ENCODE measurements around the gene ISYNA1.

ISYNA1 gene

DNA sequence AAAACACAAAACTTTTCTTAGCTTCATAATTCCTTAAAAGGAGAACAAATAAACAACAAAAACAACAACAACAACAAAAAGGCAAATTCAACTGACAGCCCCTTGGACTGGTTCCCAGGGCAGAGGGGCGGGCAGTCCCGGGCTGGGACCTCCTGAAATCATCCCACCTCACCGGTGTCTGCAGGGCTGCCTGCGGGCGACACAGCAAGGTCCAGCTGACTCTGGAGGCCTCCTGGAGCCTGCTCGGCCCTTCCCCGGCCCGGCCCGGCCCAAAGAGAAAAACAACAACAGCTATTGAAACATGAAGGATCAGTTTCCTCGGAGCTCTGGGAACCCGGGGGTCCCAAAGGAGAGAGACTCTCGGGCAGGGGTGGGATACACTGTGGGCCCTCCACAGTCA is 5.0 kb upstream of the ISYNA1 start:
- DNase-seq = no peak

DNA sequence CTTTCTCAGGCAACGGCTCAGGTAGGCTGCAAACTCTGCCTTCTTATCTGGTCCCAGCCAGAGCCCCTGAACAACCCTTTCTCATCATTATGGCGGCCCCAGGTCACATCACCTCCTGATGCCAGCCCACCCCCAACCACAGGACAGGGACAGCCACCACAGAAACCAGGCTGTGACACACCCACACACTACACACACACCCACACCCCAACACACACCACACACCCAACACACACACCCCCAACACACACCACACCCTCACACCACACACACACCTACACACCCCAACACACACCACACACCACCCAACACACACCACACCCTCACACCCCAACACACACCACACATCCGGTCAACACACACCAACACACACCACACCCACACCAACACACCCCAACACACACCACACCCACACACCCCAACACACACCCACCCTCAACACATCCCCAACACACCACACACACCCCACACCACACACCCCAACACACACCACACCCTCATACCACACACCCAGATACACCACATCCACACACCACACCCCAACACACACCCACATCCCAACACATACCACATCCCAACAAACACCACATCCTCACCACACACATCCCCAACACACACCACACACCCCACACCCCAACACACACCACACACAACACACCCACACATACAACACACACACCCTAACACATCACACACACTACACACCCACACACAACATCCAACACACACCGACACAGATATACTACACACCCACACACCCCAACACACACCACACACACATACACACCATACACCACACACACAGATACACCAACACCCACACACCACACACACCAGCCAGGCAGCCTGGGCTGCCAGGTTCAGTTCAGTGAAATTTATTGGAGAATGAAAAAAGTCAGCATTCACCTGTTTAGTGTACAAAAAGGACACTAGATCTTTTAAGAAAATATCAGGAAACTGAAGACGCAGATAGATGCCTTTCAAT is 4.2 kb upstream of the ISYNA1 start:
- no peak for DNase-seq

DNA sequence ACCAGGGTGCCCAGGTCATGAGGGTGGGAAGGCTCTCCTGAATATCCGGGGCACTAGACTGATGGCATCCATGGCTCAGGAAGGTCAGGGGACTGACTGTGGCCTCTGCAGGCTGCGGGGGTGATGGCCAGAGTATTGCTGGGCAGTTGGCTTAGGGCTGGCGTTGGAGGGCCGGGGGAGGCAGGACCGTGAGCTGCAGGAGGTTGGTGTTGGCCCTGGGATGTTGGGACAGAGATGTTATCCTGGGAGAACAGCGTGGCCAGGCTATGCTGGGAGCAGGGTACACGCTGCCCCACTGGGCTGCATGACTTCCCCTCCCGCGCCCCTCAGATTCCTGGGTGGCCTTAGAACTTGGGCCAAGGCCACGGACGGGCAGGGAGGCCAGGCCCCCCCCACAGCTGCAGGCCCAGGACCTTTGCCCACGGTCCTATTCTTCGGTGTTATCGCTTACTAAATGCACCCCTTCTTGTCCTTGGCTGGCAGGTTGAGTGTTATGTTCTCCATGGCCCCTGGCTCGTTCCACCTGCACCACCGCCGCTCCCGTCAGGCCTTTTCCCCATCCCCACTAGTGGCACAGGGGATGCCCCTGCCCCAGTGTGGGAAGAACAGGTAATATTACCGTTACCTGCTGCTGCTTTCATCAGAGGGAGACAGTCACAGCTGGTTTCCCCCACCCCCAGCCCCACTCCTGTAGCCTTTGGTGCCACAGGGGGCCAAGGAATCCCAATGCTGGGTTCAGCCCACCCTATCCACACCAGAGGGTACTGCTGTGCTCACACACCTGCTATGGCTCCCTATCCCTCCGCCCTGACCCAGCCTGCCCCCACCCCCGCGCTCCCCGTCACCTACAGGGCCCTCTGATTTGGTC is 3.2 kb upstream of the ISYNA1 start:
- DNase-seq = no peak

DNA sequence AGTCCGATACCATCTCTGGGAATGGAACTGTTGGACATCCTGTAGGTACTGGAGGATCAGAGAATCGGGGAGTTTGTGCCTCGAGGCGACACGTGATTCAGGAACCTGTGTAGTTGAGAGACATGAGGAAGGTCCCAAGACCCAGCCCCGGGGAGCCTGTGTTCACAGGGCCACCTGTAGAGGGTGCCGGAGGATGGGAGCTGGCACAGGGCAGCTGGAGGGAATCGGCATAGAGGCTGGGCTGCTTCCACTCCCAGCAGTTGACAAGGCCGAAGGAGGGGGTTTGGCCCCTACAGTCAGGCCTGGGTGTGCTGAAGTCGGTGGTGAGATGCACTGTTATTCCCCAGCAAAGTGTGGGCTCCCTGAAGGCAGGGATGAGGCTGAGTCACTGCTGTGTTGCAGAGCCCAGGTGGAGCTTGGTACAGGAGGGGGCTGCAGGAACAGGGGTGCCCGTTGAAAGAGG is 2.5 kb upstream of the ISYNA1 start:
- DNase-seq = no peak

DNA sequence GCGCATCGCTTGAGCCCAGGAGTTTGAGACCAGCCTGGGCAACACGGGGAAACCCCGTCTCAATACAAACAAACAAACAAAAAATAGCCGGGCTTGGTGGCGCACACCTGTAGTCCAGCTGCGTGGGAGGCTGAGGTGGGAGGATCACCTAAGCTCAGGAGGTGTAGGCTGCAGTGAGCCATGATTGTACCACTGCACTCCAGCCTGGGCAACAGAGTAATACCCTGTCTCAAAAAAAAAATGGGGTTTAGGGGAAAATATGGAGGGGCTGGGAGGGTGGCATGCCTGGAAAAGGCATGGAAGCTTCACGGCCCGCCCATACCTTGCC is 1.9 kb upstream of the ISYNA1 start:
- no peak for DNase-seq

DNA sequence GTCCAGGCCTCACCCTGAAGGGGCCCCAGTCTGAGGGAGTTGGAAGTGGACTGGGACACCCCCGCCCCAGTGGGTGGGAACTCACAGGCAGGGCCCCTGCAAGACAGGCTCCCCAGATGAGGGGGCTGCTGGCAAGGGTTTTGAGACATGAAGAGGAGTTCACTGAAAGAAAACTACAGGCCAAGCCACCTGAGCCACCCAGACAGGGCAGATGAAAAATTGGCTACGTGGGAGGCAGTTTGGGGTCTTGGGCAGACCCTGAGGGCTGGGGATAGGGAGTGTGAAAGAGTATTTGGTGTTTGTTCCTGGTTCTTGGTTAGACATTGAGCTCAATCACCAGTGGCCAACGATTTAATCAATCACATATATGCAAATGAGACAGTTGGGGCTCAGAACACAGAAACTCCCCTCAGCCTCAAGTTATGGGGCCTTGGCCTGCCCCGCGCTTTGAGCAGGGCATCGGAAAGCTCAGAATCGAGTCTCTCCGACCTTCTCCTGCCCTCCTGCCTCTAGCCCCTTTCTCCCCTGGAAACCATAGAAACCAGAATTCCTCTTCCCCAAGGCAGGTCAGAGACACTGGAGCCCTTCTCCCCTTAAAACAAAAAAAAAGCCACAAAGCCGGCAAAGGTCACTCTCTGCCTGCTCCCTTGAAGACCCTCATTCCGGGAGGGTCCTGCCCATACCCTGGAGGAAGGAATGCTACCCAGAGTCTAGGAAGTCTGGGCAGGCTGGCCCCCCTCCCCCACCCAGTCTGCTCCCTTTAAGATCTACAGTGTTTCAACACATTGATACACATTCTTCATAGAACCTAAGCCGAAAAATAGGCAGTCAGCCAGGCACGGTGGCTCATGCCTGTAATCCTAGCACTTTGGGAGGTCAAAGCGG is 1.3 kb upstream of the ISYNA1 start:
- no peak for DNase-seq

DNA sequence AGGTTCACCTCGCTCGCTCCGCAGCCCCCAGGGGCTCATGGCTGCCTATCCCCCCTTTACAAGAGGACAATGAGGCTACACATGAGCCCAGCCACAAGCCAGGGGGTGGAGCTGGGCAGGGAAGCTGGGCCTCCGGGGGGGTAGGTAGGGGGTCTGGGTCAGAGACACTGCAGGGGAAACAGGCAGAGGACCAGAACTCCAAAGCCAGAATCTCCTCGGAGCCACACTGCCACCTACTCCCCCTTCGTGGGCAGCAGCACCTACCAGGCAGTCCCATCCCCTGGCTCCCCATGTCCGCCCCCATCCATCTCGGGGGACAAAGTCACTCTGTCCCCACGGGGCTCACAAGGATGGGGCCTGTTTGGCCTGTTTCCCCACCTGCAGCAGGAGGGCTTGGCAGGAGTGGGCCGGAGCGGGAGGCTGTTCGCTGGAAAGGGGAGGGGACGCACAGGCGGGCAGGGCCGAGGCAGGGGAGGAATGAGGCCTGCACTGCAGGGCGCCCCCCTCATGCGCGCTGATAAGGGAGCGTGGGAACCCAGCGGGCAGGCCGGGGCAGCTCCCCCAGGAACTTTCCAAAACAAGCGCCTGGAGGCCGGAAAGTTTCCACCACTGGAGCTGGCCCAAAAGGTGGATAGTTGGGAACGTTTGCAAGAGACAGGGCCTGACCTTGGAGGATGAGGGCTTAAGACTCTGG is 545 bp upstream of the ISYNA1 start:
- DNase-seq = no peak

DNA sequence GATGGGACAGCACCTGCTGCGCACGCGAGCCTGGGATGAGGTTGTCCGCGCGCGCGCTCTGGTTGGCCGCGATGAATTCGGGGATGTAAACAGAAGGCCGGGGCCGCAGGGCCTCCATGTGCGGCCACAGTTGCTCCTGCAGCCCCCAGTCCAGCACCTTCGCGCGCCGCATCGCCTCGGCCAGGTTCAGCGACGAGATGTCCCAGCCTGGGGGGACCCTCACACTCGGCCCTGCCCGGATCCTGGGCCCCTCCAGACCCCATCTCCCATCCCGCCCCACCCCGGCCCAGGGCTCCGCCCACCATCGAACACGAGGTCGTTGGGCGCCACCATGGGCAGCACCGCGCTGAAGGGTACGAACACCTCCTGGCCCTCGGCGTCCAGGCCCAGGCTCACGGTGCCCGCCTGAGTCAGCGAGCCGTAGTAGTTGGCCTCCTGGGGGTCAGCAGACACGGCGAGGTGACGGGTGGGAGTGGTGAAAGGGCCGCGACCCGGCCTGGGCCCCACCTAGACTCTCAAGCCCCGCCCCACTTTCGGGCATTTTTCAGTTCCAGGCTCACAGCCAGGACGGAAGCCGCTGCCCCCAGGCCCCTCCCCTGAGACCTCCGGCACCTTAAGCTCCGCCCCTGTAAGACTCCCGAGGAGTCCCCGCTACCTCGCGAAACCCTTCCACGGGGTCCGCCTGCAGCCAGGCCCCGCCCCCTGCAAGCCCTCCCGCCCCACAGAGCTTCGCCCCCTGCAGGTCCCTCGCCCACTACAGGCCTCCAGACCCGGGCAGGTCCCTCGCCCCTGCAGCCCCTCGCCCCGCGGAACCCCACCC is 1.1 kb downstream of the ISYNA1 start:
- DNase-seq = peak; percentile 22

DNA sequence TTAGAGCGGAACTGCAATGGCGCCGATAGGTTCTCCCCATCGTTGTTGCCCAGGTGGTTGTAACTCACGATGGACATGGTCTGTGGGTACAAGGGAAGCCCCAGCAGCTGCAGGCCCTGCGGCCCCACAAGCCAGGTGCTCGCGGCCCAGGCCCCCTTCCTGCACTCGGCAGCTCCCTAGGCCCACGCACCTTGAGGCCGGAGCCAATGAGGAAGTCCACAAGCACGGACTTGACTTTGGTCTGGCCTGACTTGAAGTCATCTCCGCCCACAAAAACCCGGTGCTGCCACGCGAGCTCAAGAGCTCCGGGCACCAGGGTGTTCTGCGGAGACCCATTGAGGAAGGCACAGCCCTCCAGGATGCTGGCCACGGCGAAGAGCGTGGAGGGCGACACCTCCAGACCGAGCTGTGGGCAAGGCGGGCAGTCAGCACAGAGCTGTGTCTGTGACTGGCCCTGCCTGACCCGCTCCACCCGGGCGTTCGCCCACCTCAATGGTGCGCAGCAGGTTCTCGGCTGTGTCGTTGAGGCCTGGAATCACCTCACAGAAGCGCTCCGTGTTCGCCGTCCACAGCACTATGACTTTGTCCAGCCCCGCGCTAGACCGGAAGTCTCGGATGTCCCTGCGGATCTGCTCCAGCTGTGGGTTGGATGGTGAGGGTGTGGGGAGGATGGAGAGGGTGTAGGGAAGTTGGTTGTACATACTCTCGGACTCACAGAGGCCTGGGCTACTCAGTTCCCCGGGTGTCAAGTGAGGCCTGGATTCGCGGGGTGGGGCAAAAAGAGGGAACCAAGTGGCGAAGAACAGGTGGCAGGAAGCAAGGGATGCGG is 1.9 kb downstream of the ISYNA1 start:
- DNase-seq = no peak

DNA sequence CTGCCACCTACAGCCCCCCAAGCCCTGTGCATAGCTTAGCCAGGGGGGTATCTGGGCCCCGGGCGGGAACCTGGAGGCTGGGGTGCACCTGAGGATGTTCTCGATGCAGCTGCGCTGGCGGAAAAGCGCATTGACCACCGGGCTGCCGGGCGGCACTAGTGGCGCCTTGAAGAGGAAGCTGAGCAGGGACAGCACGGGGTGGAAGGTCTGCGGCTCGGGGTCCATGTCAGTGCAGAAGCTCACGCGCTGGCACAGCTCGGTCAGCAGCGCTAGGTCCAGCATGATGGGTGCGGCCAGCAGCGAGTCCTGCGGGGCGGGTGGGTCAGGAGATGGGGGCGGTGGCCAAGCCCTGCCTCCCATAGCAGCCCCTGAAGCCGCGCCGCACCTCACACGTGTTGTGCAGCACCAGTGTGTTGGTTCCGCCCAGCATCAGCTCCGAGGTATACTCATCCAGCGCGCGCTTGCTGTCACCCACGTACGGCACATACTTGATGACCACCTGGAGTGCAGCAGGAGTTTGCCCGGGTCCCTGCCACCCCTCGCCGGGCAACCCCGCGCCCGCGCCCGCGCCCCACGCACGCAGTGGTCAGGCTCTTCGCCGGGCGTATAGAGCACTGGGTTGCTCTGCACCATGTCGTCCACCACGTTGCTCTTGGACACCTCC is 2.6 kb downstream of the ISYNA1 start:
- DNase-seq = no peak

DNA sequence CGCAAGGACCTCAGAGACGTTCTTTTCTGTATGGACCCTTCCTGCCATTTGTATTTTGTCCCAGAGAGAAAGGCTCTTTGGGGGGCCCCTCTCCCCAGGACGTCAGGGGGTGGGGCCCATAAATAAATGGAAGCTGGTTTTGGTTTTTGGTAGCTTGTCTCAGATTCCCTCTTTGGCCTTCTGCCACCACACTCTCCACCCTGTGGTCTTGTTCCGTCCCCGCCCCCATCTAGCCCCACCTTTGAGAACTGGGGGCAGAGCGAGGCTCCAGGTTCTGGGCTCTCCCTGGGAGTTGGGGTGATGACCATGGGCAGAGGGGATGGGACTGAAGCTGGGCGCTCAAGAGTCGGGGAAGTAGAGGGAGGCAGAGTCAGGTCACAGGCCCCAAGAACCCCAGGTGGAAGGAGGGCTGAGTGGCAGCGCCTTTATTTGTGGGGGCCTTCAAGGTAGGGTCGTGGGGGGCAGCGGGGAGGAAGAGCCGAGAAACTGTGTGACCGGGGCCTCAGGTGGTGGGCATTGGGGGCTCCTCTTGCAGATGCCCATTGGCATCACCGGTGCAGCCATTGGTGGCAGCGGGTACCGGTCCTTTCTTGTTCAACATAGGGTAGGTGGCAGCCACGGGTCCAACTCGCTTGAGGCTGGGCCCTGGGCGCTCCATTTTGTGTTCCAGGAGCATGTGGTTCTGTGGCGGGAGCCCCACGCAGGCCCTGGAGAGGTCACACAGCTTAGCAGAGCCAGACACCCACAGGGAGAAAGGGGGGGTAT is 3.3 kb downstream of the ISYNA1 start:
- DNase-seq = no peak

DNA sequence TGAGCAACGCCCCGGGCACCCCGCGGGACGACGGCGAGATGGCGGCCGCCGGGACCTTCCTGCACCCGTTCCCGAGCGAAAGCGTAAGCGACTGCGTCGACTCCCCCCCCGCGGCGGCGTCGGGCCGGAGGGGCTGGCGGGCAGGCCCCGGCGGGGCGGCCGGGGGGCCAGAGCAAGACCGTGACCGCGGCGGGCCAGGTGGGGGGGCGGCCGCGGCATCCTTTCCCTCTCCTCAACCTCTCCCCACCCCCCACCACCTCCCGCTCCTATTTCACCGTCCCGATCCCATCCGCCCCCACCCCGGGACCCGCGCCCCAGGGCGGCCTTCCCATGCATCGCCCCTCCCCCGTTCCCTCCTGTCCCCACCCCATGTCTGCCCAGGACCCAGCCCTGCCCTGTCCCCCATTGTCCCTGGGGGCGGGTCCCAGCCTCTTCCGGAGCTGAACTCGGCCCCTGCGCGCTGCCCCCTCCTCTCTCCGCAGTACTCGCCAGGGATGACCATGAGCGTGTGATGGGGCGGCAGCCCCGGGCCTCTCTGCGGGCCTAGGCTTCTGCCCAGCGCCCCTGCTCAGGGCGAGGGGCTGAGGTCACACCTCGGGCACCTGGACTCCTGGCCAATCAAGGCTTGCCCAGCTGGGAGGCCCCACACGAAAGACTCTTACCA is 4.1 kb downstream of the ISYNA1 start:
- DNase-seq = no peak

DNA sequence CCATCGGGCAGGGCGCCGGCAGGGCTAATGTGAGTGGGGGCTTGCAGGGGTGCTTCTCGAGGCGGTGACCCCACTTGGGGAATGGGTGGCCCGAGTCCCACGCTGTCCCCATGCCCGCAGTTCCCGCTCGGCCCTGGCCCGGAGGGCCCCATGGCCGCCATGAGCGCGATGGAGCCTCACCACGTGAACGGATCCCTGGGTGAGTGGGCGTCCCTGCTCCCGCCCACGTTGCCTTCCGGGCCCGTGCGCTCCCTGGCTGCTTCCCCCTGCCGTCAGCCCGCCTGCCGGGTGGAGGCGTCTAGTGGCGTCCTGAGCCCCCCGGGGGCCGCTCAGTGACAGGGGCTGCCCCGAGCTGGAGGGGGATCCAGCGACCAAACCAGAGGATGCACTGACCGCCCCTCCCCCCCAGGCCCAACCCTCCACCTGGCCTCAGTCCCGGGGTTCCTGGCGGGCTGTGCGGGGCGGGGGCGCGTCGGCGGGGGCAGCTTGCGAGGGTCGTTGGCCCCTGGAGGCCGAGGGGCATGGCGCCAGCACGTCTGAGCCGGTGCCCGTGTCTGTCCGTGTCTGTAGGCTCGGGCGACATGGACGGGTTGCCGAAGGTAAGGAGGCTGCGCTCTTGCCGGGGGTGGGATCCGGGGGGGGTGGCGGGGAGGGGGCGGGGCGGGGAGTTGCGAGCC is 4.8 kb downstream of the ISYNA1 start:
- no peak for DNase-seq

DNA sequence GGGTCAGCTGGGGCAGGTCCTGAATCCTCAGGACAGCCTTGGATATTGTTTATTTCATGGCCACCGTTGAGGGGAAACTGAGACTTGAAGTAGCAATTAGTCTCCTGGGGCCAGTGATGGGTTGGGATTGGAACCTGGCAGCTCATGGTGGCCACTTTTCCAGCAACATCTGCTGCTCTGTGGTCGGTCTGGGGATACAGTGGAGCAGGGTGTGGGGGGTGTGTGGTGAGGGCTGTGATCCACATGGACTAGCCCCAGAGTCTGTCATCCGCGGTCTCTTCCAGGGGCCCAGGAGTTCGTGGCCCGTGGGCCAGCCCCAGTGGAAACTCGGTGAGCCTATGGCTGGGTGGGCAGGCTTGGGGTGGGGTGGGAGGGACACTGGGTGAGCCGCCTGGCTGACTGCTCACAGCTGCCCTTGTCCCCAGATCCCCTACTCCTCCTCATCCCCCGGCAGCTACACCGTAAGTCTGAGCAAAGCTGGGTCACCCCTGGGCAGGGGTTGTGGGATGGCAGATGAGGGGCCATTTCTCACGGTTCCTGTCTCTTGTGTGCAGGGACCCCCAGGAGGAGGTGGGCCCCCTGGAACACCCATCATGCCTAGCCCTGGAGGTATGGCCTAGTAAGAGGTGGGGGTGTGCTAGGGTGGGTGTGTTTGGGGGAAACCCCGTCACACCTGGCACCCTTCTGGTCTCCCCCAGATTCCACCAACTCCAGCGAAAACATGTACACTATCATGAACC is 5.5 kb downstream of the ISYNA1 start:
- no peak for DNase-seq

DNA sequence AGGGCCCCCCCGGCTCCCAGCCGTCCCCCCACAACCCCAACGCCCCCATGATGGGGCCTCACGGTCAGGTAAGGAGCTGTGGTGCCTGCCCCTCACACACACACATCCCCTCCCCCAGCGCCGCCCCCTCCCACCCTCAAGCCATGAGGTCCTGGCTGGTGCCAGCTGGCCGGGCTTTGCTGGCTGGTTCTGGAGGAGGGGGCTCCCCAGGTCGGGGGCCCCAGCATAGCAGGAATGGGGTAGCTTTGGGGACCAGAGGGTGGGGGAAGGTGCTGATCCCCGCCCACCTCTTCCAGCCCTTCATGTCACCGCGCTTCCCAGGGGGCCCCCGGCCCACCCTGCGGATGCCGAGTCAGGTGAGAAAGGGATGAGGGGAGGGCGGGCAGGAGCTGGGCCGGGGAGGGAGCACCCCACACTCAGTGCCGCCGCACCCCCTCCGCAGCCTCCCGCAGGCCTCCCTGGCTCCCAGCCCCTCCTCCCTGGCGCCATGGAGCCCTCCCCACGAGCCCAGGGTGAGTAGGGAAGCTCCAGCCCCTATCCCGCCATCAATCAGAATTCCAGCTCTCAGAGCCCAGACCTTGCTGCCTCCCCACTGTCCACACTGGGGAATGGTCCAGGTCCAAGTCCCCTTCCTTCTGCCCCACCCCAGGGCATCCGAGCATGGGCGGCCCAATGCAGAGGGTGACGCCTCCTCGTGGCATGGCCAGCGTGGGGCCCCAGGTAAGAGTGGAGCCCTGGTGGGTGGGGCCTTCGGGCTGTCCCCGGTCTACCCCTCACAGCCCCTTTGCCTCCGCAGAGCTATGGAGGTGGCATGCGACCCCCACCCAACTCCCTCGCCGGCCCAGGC is 6.4 kb downstream of the ISYNA1 start:
- no peak for DNase-seq

Data from NCI-H446 treated with DMSO at 0.1 percent for 48 hours (cell line).